GM20000 (cell line): Measurements from ENCODE around the gene ETV7.
"Not testable (repeated sequence)": the region's sequence is repeated elsewhere in the genome, so short reads cannot be mapped to it uniquely, and the experiment has no call there.

Experiments used
- DNase-seq: peaks from one replicate; pipeline ENCODE4 v3.0.0; 2012; ENCODE audit warnings: low spot score
- TF ChIP-seq, protein P1 (sequence below): IDR thresholded peaks from 2 replicates; pipeline ENCODE4 v1.5.1; 2012; ENCODE audit warnings: mild to moderate bottlenecking, control low read depth; ENCODE audit errors: extremely low read depth, missing control alignments

Gene ETV7

DNA sequence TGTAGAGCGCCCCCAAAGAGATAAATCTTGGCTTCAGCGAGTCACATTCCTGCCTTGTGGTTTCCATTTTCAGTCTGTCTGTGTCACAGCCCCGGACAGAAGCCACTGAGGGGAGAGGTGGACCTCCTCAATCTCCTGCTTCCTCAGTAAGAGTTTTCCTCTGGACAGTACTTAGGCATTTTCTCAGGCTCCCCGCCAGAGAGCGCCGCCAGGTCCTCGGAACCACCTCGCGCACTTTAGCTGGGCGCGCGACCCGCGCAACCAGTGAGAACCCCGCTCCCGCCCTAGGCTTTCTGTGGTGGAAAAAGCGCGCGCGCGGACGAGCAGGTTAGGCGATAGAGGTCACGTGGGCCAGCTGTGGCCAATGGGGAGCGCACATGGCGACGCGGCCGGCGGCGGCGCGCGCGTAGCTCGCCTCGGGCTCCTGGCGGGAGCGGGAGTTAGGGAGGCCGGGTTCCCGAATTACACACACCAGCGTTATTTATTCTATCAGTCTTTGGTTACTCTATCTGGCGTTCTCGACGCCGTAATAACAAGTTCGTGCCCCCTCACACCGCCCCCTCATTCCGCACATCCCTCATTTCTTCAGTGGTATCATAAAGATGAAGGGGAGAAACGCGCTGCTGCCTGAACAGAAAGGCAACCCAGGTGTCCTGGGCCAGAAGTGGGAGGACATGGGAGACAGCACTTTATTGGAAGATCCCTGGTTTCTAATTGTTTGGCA, 35.8 kb upstream of the ETV7 start:
- TF ChIP-seq, protein P1, sequence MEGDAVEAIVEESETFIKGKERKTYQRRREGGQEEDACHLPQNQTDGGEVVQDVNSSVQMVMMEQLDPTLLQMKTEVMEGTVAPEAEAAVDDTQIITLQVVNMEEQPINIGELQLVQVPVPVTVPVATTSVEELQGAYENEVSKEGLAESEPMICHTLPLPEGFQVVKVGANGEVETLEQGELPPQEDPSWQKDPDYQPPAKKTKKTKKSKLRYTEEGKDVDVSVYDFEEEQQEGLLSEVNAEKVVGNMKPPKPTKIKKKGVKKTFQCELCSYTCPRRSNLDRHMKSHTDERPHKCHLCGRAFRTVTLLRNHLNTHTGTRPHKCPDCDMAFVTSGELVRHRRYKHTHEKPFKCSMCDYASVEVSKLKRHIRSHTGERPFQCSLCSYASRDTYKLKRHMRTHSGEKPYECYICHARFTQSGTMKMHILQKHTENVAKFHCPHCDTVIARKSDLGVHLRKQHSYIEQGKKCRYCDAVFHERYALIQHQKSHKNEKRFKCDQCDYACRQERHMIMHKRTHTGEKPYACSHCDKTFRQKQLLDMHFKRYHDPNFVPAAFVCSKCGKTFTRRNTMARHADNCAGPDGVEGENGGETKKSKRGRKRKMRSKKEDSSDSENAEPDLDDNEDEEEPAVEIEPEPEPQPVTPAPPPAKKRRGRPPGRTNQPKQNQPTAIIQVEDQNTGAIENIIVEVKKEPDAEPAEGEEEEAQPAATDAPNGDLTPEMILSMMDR = peak; percentile 46
- DNase-seq = peak; percentile 95

GRCh38 chr6:36422714-36423100, 35.2 kb upstream of the ETV7 start:
- TF ChIP-seq, protein P1 = no peak
- no peak for DNase-seq

DNA sequence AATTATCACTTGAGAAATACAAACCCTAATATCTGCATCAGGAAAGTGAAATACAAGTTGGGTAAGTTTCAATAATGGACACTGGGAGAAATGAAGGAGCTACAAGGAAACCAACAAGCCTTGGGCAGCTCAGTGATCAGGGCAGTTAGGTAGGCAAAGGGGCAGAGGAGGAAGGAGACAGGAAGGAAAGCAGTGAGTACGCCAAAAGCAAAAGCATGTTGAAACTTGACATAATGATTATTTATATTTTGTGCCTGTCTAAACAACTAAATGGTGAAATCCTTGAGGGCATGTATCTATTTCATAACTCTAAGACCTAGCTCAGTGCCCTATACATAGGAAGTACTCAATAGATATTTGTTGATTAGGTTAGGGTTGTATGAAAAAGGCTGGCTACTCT, 31.8 kb upstream of the ETV7 start:
- TF ChIP-seq, protein P1 = no peak
- no peak for DNase-seq

DNA sequence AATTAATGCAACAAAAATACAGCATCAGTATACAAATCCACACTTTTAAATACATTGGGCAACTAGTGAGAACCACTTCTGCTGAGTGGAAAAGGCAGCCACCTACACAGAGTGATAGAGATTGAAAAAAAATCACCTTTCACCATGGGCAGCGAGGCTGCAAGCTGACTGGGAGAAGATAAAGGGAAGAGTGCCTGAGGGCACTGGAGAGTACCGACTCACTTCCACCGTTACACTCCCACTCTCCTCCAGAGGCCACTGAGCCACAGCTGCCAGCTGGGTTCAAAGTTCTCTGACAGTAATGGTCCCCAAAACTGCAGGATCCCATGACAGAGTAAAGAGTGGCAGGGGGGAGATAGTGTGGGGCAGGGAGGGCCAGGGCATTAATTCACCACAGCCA, 31.1 kb upstream of the ETV7 start:
- DNase-seq = no peak
- TF ChIP-seq, protein P1 = no peak

- no peak for DNase-seq
- TF ChIP-seq, protein P1 = no peak
Measured at GRCh38 chr6:36414481-36414880, 27.0 kb upstream of the ETV7 start.

DNA sequence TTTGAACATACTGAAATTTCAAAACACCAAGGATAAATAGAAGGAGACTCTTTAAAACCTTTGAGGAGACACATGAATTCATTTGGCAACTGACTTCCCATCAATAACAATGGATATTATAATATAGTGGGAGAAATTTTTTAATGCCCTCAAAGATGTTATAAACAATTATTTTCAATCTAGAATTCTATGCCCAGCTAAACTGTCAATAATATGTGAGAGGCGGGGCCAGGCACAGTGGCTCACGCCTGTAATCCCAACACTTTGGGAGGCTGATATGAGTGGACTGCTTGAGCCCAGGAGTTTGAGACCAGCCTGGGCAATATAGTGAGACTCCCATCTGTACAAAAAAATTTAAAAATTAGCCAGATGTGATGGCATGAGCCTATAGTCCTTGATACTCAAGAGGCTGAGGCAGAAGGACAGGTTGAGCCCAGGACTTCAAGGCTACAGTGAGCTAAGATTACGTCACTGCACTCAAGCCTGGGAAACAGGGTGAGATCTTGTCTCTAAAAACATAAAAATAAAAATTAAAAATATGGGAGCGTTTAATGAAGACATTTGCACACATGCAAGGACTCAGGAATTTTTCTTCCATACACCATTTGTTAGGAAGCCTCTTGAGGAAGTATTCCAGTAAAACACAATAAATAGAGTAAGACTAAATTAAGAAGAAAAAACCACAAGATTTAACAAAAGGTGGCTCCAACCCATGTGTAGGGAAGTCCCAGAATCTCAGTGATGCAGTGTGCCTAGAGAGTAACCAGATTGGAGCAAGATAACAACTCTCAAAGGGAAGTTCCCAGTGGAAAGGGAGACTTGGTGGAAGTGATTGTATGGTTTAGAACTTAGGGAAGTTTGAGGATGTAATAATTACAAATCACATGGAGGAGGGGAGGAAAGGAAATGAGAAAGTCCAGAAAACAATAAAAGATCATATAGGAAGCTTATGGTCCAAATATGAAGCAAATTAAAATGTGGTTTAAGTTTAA, 26.3 kb upstream of the ETV7 start:
- TF ChIP-seq, protein P1 = no peak
- no peak for DNase-seq

DNA sequence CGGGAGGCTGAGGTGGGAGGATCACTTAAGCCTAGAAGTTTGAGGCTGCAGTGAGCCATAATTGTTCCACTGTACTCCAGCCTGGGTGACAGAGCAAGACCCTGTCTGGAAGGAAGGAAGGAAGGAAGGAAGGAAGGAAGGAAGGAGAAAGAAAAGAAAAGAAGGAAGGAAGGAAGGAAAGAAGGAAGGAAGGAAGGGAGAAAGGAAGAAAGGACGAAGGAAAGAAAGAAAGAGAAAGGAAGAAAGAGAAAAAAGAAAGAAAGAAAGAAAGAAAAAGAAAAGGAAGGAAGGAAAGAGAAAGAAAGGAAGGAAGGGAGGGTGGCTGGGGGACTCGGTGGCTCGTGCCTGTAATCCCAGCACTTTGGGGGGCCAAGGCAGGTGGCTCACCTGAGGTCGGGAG, 22.2 kb upstream of the ETV7 start:
- DNase-seq = not testable (repeated sequence)
